Breast epithelium (tissue), 3 donors: ENCODE measurements around the gene ELOF1.

Source experiments
- POLR2A ChIP-seq: fragments of 450-650 bp; IDR thresholded peaks from one replicate; pipeline ENCODE4 v1.6.1; 2016; ENCODE audit warnings: antibody characterized with exemption, mild to moderate bottlenecking, moderate library complexity
- TF ChIP-seq, protein P1 (sequence below), 3 donors: fragments of 450-650 bp; IDR thresholded peaks; one replicate each; pipeline ENCODE4 v1.5.1; 2016 to 2017; ENCODE audit warnings: antibody characterized with exemption in 3 of 3, mild to moderate bottlenecking in 3 of 3, moderate library complexity in 3 of 3

DNA sequence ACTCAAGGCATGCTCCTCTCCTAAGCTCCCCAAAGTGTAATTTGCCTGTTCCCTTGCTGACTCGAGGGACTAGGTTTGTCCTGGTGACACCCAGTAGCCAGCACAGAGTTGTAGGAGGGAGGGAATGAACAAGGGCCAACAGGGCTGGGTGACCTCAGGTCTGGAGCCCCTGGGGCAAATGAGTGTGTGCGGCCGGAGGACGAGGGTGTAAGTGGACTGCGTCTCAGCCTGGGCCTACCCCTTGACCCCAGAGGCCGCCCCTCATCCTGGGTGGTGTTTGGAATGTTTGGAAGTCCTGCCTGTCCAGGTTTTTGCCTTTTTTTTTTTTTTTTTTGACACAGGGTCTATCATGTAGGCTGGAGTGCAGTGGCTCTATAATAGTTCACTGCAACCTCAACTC lies 52.1 kb downstream of the ELOF1 start:
- TF ChIP-seq, protein P1, sequence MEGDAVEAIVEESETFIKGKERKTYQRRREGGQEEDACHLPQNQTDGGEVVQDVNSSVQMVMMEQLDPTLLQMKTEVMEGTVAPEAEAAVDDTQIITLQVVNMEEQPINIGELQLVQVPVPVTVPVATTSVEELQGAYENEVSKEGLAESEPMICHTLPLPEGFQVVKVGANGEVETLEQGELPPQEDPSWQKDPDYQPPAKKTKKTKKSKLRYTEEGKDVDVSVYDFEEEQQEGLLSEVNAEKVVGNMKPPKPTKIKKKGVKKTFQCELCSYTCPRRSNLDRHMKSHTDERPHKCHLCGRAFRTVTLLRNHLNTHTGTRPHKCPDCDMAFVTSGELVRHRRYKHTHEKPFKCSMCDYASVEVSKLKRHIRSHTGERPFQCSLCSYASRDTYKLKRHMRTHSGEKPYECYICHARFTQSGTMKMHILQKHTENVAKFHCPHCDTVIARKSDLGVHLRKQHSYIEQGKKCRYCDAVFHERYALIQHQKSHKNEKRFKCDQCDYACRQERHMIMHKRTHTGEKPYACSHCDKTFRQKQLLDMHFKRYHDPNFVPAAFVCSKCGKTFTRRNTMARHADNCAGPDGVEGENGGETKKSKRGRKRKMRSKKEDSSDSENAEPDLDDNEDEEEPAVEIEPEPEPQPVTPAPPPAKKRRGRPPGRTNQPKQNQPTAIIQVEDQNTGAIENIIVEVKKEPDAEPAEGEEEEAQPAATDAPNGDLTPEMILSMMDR (IDR thresholded peaks at IDR 0.05), result no peak
- TF ChIP-seq POLR2A, result no peak
